ENCODE results near the gene DNAJC4. TPM values are rescaled to one million over a fixed set of nuclear protein-coding genes. Genes with fewer than 3 reads are reported as not detected.

Gene DNAJC4
- total RNA-seq, 1 experiment from 2014 or later, result 24.2 TPM

- H3K27ac Mint-ChIP-seq, result peak overlapping the region; percentile 88 to 97 (median 97); a peak in 6 of 7 replicates
- Histone ChIP-seq H3K4ac (ENCODE audit: low read depth, low read length) (no peak overlapping the region), H3K27me3 (ENCODE audit: insufficient read depth, low read length) (no peaks in the 10 kb centered on the region), H3K79me2 (ENCODE audit: insufficient read depth, low read length) (peaks cover 7% of the 10 kb centered on the region; the same call in 1 of the 2 replicates), H3K9me3 (ENCODE audit: control insufficient read depth, low read depth, low read length) (no peaks in the 10 kb centered on the region), H3K27ac (ENCODE audit: insufficient read length, low read depth, low read length) (no peak overlapping the region), H4K8ac (replicated peaks; ENCODE audit: insufficient read length, low read depth, low read length) (no peak overlapping the region), H3K9ac (ENCODE audit: extremely low read depth, insufficient read length, low read length) (no peak overlapping the region), H2AK5ac (ENCODE audit: insufficient read length, low read length) (no peak overlapping the region), H3K56ac (ENCODE audit: insufficient read length, low read depth, low read length) (no peak overlapping the region), H3K14ac (ENCODE audit: insufficient read depth, low read length) (no peak overlapping the region; the same call in 1 of the 2 replicates), H3K4me1 (ENCODE audit: insufficient read depth, low read length) (peaks cover 9% of the 10 kb centered on the region; the same call in 1 of the 2 replicates), H3K79me1 (ENCODE audit: insufficient read depth, low read depth, low read length, poor library complexity, severe bottlenecking) (peaks cover 3% of the 10 kb centered on the region), H3T11ph (ENCODE audit: low read length) (no peak overlapping the region), H3K18ac (ENCODE audit: insufficient read length, low read depth, low read length) (no peak overlapping the region), H3K4me2 (ENCODE audit: insufficient read depth, insufficient read length, low read length) (peak overlapping the region; percentile 67), H4K5ac (ENCODE audit: insufficient read length, low read depth, low read length) (no peak overlapping the region), H4K20me1 (ENCODE audit: control insufficient read depth, insufficient read depth, insufficient read length) (no peaks in the 10 kb centered on the region), H2BK15ac (ENCODE audit: low read depth, low read length) (no peak overlapping the region), H4K91ac (ENCODE audit: insufficient read length, low read depth, low read length) (no peak overlapping the region), H2BK12ac (ENCODE audit: insufficient read length, low read depth, low read length) (no peak overlapping the region), H3K23ac (ENCODE audit: insufficient read length, low read depth, low read length) (no peak overlapping the region), H2AFZ (ENCODE audit: low read length) (no peak overlapping the region), H2BK120ac (ENCODE audit: low read depth, low read length, poor library complexity, severe bottlenecking) (no peak overlapping the region), H2BK5ac (ENCODE audit: insufficient read length, low read length) (no peak overlapping the region), H2BK20ac (ENCODE audit: low read depth, low read length, poor library complexity, severe bottlenecking) (no peak overlapping the region), H3K23me2 (ENCODE audit: insufficient read length, low read depth, low read length, poor library complexity, severe bottlenecking) (peaks cover 26% of the 10 kb centered on the region)
- no peak for TF ChIP-seq CTCF (conservative IDR thresholded peaks at IDR 0.05)
- H3K9me3 Mint-ChIP-seq, result no peaks in the 10 kb centered on the region; a peak in 1 of 5 replicates
- H3K4me3 Mint-ChIP-seq, result peak overlapping the region; percentile 76 to 93
- no peaks in the 10 kb centered on the region for H3K27me3 Mint-ChIP-seq (ENCODE audit: low read depth)
- WGBS (ENCODE audit: extremely low coverage, insufficient read length, low lambda C conversion rate), result no CpG with 5 or more reads among the region's 13 CpGs
- no peak for DNase-seq
- H3K4me1 Mint-ChIP-seq, result peaks cover 34 to 44% of the 10 kb centered on the region in 2 experiments
- H3K36me3 Mint-ChIP-seq (ENCODE audit: insufficient read depth in 1 of 3, low read depth in 3 of 3), result peaks cover 8 to 21% (median 15%) of the 10 kb centered on the region in 3 experiments; a peak in 6 of 7 replicates
Observed at GRCh38 chr11:64250415-64251015, 20.2 kb downstream of the DNAJC4 start.

Data from H9 (cell line).